K562 (cell line): ENCODE measurements around the gene CNNM4. TPM values are rescaled to one million over a fixed set of nuclear protein-coding genes. Genes with fewer than 3 reads are reported as not detected.

Source experiments
- BRD4 ChIP-seq: fragments of 200-600 bp; sonication (generic); IDR thresholded peaks from 2 replicates; pipeline ENCODE4 v1.6.1; 2017; ENCODE audit warnings: inconsistent platforms
- CBFA2T2 ChIP-seq: fragments of 450-650 bp; conservative IDR thresholded peaks from 2 replicates; pipeline ENCODE4 v1.6.1; 2017; ENCODE audit warnings: mild to moderate bottlenecking
- CBX3 ChIP-seq, 2 experiments: IDR thresholded peaks; 1 replicate in 1 of 2; 2 replicates in 1 of 2; pipeline ENCODE4 v1.6.1; 2012; ENCODE audit warnings: inconsistent platforms in 2 of 2, low read length in 2 of 2, borderline replicate concordance in 1 of 2, control low read depth in 1 of 2
- CREM ChIP-seq: IDR thresholded peaks from 2 replicates; pipeline ENCODE4 v1.6.1; 2014; ENCODE audit warnings: antibody characterized with exemption, low read depth
- DPF2 ChIP-seq: fragments of 450-650 bp; IDR thresholded peaks from 2 replicates; pipeline ENCODE4 v1.6.1; 2016
- ETS1 ChIP-seq: conservative IDR thresholded peaks from 2 replicates; pipeline ENCODE4 v1.6.1; 2011; ENCODE audit warnings: low read depth, mild to moderate bottlenecking, low read length; ENCODE audit not compliant: control insufficient read depth
- GTF3C2 ChIP-seq: IDR thresholded peaks from 3 replicates; pipeline ENCODE4 v1.6.1; 2011; ENCODE audit warnings: borderline replicate concordance, mild to moderate bottlenecking, moderate library complexity; ENCODE audit not compliant: insufficient read length; ENCODE audit errors: extremely low read depth
- MTA2 ChIP-seq: fragments of 450-650 bp; IDR thresholded peaks from 2 replicates; pipeline ENCODE4 v1.6.1; 2016; ENCODE audit warnings: low read depth
- NCOA6 ChIP-seq: fragments of 450-650 bp; IDR thresholded peaks from 2 replicates; pipeline ENCODE4 v1.6.1; 2017; ENCODE audit warnings: mild to moderate bottlenecking
- NFIX ChIP-seq: fragments of 250-450 bp; sonication (Bioruptor Pico); IDR thresholded peaks from 2 replicates; pipeline ENCODE4 v1.4.0; 2020; ENCODE audit warnings: low read depth, mild to moderate bottlenecking, moderate library complexity
- NR4A1 ChIP-seq, 2 experiments: fragments of 250-450 bp in 1 of 2; fragments of 450-650 bp in 1 of 2; sonication (Bioruptor Pico) in 1 of 2; IDR thresholded peaks; 2 replicates each; pipeline versions ENCODE4 v1.4.0 to v1.6.1; 2016 to 2020; ENCODE audit warnings: mild to moderate bottlenecking in 2 of 2, missing compliant biosample characterization in 1 of 2, missing genetic modification characterization in 1 of 2, moderate library complexity in 1 of 2
- RBM15 ChIP-seq: fragments of 200-400 bp; formaldehyde crosslinking; IDR thresholded peaks from 2 replicates; pipeline ENCODE4 v1.6.1; 2018; ENCODE audit warnings: mild to moderate bottlenecking, low read length, moderate library complexity; ENCODE audit not compliant: insufficient read depth
- THAP7 ChIP-seq: fragments of 250-450 bp; sonication (Bioruptor Pico); IDR thresholded peaks from 2 replicates; pipeline ENCODE4 v1.5.0; 2021
- USF2 ChIP-seq: sonication (generic); formaldehyde crosslinking; IDR thresholded peaks from 2 replicates; pipeline ENCODE4 v1.5.0; 2020; ENCODE audit warnings: missing genetic modification reagents
- ZNF778 ChIP-seq: fragments of 450-650 bp; formaldehyde crosslinking; IDR thresholded peaks from 2 replicates; pipeline ENCODE4 v1.4.0; 2020; ENCODE audit warnings: mild to moderate bottlenecking, moderate library complexity
- polyA plus RNA-seq, 8 experiments: library from polyadenylated mRNA; depleted of rRNA in 4 of 8; stranded (reverse) in 5 of 8; unstranded in 3 of 8; fragments of >200 nt; fragmentation: Nextera tagmentation in 2 of 8; fragmentation: Illumina TruSeq in 1 of 8; extraction: Ambion mirVana in 2 of 8; extraction: Trizol in 1 of 8; gene quantifications; 2 replicates each; pipeline versions ENCODE4 v1.2.1 to v1.2.3, GENCODE V29; 2011 to 2014; ENCODE audit warnings: inconsistent platforms in 1 of 8, missing spikeins in 1 of 8
- total RNA-seq, 7 experiments: library from RNA; depleted of rRNA in 6 of 7; stranded (reverse); fragments of >200 nt in 6 of 7; fragmentation: Illumina TruSeq in 2 of 7; extraction: Trizol in 2 of 7; gene quantifications; 2 replicates each; pipeline versions ENCODE4 v1.2.1 to v1.2.3, GENCODE V29; 2011 to 2021; ENCODE audit warnings: low replicate concordance in 1 of 7
- TF ChIP-seq, protein P1 (sequence below): sonication (generic); formaldehyde crosslinking; IDR thresholded peaks from 2 replicates; pipeline ENCODE4 v1.8.0; 2023; ENCODE audit warnings: missing genetic modification reagents, mild to moderate bottlenecking, borderline replicate concordance

CNNM4 gene
- total and polyA plus RNA-seq, 9 of the 15 experiments (the other 6 are each of a cell fraction or from before 2014, with no cell fraction given) = 0.96 to 6.3 (median 2.8) TPM

DNA sequence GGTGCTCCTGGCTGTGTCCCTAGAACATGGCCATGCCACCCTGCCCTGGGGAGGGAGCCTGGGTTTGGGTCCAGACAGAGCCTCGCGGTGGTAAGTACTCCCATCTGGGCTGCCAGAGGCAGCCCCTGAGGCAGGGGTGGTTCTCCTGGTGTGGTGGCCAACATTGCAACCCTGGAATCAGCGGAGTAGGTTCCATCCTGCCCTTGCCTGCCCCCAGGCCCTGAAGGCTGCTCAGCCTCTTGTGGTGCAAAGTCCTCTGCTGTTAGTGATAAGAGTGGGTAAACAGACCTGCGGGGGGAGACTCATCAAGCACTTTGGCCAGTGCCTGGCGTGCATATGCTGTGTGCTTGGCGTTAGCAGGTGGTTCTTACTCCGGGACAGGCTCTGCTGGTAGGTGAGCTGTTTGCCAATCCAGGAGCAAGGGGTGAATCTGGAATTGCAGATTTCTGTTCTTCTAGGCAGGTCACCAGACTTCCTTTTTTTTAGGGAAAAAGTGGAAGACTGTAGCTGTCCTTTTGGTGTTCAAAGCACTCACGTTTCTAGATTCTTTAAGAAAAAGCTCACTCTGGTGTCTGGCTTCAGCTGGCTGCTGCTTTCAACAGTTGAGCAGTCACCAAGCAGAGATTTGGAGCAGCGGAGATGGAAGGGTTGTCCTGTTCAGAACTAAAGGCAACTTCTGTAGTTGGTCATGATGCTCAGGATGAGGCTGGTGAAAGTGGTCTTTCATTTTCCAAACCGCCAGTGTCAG lies 58.6 kb downstream of the CNNM4 start (continued):
- TF ChIP-seq, protein P1, sequence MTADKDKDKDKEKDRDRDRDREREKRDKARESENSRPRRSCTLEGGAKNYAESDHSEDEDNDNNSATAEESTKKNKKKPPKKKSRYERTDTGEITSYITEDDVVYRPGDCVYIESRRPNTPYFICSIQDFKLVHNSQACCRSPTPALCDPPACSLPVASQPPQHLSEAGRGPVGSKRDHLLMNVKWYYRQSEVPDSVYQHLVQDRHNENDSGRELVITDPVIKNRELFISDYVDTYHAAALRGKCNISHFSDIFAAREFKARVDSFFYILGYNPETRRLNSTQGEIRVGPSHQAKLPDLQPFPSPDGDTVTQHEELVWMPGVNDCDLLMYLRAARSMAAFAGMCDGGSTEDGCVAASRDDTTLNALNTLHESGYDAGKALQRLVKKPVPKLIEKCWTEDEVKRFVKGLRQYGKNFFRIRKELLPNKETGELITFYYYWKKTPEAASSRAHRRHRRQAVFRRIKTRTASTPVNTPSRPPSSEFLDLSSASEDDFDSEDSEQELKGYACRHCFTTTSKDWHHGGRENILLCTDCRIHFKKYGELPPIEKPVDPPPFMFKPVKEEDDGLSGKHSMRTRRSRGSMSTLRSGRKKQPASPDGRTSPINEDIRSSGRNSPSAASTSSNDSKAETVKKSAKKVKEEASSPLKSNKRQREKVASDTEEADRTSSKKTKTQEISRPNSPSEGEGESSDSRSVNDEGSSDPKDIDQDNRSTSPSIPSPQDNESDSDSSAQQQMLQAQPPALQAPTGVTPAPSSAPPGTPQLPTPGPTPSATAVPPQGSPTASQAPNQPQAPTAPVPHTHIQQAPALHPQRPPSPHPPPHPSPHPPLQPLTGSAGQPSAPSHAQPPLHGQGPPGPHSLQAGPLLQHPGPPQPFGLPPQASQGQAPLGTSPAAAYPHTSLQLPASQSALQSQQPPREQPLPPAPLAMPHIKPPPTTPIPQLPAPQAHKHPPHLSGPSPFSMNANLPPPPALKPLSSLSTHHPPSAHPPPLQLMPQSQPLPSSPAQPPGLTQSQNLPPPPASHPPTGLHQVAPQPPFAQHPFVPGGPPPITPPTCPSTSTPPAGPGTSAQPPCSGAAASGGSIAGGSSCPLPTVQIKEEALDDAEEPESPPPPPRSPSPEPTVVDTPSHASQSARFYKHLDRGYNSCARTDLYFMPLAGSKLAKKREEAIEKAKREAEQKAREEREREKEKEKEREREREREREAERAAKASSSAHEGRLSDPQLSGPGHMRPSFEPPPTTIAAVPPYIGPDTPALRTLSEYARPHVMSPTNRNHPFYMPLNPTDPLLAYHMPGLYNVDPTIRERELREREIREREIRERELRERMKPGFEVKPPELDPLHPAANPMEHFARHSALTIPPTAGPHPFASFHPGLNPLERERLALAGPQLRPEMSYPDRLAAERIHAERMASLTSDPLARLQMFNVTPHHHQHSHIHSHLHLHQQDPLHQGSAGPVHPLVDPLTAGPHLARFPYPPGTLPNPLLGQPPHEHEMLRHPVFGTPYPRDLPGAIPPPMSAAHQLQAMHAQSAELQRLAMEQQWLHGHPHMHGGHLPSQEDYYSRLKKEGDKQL (CRISPR knock-in tag) = no peak
- no peak for TF ChIP-seq GTF3C2
- TF ChIP-seq NFIX (CRISPR knock-in tag) = no peak
- TF ChIP-seq CBX3 (IDR thresholded peaks at IDR 0.05; ENCODE audit: borderline replicate concordance in 1 of 2, low read length in 2 of 2) = no peak
- TF ChIP-seq CBFA2T2 = peak; percentile 65
- TF ChIP-seq NR4A1 (CRISPR knock-in tag; IDR thresholded peaks at IDR 0.05) = no peak
- TF ChIP-seq NR4A1 (tag; IDR thresholded peaks at IDR 0.05) = no peak
- no peak for TF ChIP-seq ETS1
- TF ChIP-seq BRD4 = no peak
- peak; percentile 75 for TF ChIP-seq DPF2
- no peak for TF ChIP-seq THAP7 (CRISPR knock-in tag)
- TF ChIP-seq USF2 = no peak
- no peak for TF ChIP-seq NCOA6
- no peak for TF ChIP-seq RBM15
- 0 out of 2 replicates have a peak, but pooled peaks have one; percentile 36 for TF ChIP-seq CREM
- TF ChIP-seq MTA2 = peak; percentile 61
- no peak for TF ChIP-seq ZNF778 (CRISPR knock-in tag)
